ENCODE data around the gene ANTXRL. TPM values are rescaled to one million over a fixed set of nuclear protein-coding genes. Genes with fewer than 3 reads are reported as not detected.

The ANTXRL gene
- not detected for total RNA-seq

GRCh38 chr10:46286991-46287693, at the start of gene ANTXRL:
TSS of gene ANTXRL (plus strand) at chr10:46286997. CDS start at chr10:46287263, 266 bp downstream.

DNA sequence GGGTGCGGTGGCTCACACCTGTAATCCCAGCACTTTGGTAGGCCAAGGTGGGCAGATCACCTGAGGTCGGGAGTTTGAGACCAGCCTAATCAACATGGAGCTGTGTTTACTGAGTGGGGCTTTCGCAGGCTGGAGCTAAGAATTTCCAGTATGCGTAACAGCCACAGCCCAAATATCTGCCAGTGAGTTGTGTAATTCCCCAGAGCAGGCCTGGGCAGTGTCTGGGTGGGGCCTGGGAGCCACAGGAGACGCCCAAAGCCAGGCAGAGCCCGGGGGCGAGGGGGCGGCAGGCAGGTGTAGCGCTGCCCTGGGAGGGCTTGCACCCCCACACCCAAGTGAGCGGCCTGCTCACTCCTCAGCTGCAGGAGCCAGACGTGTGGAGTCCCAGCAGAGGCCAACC, 88.6 kb downstream of the ANTXRL start, which contains the start of gene ANXA8L1:
TSS of gene ANXA8L1 (plus strand) at position 371 of the 400 bp plus-strand sequence. CDS start 76 bp downstream, outside the sequence.

Other genes starting within 250 kb of the ANTXRL start
- gene MSMB, start 240.7 kb upstream of the ANTXRL start, total RNA-seq, result not detected
- 0.88 TPM for gene ANXA8L1, start 88.8 kb downstream of the ANTXRL start, total RNA-seq
- not detected for gene NPY4R, start 179.0 kb downstream of the ANTXRL start, total RNA-seq

Measured in metanephros (tissue), 1 donor.